Caki2 (cell line): ENCODE data around the gene TMEM167B. TPM values are rescaled to one million over a fixed set of nuclear protein-coding genes. Genes with fewer than 3 reads are reported as not detected.
A peak's percentile ranks its signal among the peaks of the same experiment; 100 is the strongest.
"Not testable (repeated sequence)": the region's sequence is repeated elsewhere in the genome, so short reads cannot be mapped to it uniquely, and the experiment has no call there.

Source experiments
- DNase-seq: peaks from one replicate; pipeline ENCODE4 v3.0.0-alpha.2; 2015; ENCODE audit warnings: low read depth
- in situ Hi-C: cut with HindIII; loops from 2 replicates; pipeline ENCODE4 v1.10.0; 2016; ENCODE audit warnings: low sequenced_read_pairs, low pct_unique_long_range_greater_than_20kb, mixed read lengths
- total RNA-seq: library from RNA; depleted of rRNA; stranded (reverse); fragments of >200 nt; shearing (Covaris generic); gene quantifications from 2 replicates; pipeline ENCODE4 v1.2.3, GENCODE V29; 2014; ENCODE audit warnings: low replicate concordance; rRNA removed

TMEM167B gene
- 12.9 and 15.1 TPM in 2 replicates for total RNA-seq

GRCh38 chr1:109090196-109091077, at the start of gene TMEM167B:
TSS of gene TMEM167B (plus strand) at chr1:109090764. CDS start at chr1:109090873, 109 bp downstream.
- peak; percentile 86 for DNase-seq
- in situ Hi-C loops: no loop called here

DNA sequence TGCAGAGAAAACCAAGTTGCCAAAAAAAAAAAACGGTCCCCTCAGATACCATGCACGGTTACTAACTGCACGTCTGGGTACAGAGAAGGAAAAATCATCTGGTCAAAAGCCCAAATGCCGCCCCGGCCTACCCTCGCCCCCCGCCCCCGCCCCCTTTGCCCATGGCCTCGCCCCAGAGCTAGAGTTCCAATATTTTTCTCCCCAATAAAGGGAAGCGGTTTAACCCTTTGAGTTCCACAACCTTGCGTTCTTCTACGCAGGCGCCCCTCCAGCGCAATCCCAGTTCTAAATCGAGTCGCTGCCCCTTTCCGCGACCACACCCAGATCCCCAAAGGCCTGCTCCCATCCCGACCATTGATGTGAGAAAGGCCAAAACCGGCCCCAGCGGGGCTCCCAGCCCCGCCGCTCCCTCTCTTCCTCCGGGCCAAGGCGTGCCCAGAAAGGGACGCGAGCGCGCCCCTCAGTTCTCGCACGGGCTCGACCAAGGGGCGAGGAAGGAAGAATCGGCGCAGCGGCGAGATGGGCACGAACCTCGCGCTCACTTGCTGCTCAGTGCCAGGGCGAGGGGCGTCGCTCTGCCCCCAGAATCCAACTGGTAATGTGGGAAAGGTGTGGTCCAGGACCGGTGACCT, 49.5 kb upstream of the TMEM167B start:
- no peak for DNase-seq
- in situ Hi-C loops: no loop called here

- in situ Hi-C loops: no loop called here
- DNase-seq: peak; percentile 90
Measured at GRCh38 chr1:109041621-109042468, 48.7 kb upstream of the TMEM167B start, which contains the start of gene WDR47. TSS of gene WDR47 (minus strand) at chr1:109042102. CDS start at chr1:109023512, 18,590 bp downstream.

DNA sequence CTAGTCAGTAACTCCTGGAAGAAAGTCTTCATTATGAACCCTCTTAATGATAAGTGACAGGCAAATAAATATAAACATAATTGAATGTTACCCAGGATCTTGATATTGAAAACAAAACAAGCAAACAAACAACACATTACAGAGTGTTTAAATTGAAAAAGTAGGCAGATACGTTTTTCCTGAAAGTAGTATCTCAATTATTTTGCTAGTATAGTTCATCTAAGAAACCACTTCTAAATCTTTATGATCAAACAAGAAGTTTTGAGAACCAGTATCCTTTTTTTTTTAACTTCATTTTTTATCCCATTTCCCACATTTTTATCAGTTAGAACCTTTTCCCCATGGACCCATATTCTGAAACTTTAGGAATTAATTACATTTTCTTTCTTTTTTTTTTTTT, 45.0 kb upstream of the TMEM167B start:
- in situ Hi-C loops: no loop called here
- no peak for DNase-seq

GRCh38 chr1:109046671-109047070, 43.9 kb upstream of the TMEM167B start:
- in situ Hi-C loops: no loop called here
- no peak for DNase-seq

DNA sequence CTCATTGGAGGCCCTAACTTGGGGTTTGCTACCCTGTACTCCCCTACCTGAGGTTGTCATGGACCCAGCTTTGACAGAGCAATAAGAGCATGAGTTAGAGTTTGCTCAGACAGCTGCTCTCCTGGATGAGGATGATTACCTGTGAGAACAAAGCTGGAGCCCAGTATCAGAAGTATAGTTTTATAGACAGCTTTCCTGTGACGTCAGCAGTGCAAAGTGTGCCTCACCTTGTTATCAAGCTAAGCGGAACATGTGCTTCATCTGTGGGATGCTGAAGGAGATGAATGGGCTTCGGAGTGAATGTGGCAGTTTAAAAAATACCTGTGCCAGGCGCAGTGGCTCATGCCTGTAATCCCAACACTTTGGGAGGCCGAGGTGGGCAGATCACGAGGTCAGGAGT, 43.2 kb upstream of the TMEM167B start:
- DNase-seq: no peak
- in situ Hi-C loops: no loop called here

DNA sequence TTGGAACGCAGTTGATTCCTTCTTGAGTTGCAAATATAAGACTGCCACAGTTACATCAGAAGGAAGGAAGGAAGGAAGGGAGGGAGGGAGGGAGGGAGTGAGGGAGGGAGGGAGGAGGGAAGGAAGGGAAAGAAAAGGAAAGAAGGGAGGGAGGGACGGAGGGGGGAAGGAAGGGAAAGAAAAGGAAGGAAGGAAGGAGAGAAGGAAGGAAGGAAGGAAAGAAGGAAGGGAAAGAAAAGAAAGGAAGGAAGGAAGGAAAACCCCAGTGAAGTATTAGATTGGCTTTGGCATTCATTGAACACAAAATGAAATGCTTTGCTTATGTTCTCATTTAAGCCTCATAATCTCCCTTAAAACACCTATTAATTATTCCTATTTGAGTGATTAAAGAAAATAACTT, 42.2 kb upstream of the TMEM167B start:
- in situ Hi-C loops: no loop called here
- DNase-seq: no peak

GRCh38 chr1:109050228-109050995, 40.2 kb upstream of the TMEM167B start:
- in situ Hi-C loops: no loop called here
- peak; percentile 74 for DNase-seq

DNA sequence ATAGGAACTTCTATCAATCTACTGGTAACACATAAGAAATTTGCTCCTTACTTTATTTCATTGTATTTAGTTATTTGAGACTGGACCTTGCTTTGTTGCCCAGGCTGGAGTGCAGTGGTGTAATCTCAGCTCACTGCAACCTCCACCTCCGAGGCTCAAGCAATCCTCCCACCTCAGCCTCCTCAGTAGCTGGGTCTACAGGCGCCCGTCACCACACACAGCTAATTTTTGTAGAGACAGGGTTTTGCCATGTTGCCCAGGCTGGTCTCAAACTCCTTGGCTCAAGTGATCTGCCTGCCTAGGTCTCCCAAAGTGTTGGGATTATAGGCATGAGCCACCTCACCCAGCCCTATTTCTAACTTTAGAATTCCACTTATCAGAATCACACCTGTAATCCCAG, 38.4 kb upstream of the TMEM167B start:
- DNase-seq, in situ Hi-C loops: not testable (repeated sequence)

- in situ Hi-C loops: no loop called here
- no peak for DNase-seq
Measured at GRCh38 chr1:109056064-109056463, 34.5 kb upstream of the TMEM167B start.

GRCh38 chr1:109059026-109059425, 31.5 kb upstream of the TMEM167B start:
- no peak for DNase-seq
- in situ Hi-C loops: no loop called here

DNA sequence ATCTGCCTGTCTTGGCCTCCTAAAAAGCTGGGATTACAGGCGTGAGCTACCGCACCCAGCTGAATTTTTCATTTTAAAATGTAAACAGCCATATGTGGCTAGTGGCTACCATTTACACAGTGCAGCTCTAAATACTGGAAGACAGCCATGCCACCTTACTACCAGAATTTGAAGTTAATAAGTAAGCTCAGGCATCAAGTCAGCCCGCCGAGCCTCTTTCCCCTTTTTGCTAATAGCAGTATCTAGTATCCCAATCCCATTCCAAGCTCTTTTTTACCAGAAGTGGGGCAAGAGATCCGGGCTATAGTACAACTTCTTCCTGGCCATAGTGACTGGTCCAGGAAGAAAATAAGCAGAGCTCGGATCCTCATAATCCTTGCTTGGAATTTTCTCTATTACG, 29.9 kb upstream of the TMEM167B start:
- DNase-seq: no peak
- in situ Hi-C loops: no loop called here

- in situ Hi-C loops: no loop called here
- DNase-seq: no peak
Measured at GRCh38 chr1:109061183-109061582, 29.4 kb upstream of the TMEM167B start.

GRCh38 chr1:109065137-109065536, 25.4 kb upstream of the TMEM167B start:
- in situ Hi-C loops: no loop called here
- no peak for DNase-seq

DNA sequence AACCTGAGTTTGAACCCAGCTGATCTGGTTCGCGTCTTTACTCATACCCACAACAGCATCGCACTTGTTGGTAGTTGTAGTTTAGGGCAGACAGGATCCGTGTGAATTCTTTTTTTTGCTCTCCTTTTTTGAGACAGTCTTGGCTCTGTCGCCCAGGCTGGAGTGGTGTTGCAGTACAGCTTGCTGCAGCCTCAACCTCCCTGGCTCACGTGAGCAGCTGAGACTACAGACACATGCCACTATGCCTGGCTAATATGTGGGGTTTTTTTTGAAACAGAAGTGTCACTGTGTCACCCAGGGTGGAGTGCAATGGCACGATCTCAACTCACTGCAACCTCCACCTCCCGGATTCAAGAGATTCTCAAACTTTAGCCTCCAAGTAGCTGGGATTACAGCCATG, 22.7 kb upstream of the TMEM167B start:
- DNase-seq: no peak
- in situ Hi-C loops: no loop called here

GRCh38 chr1:109069294-109069693, 21.3 kb upstream of the TMEM167B start:
- DNase-seq: no peak
- in situ Hi-C loops: no loop called here

DNA sequence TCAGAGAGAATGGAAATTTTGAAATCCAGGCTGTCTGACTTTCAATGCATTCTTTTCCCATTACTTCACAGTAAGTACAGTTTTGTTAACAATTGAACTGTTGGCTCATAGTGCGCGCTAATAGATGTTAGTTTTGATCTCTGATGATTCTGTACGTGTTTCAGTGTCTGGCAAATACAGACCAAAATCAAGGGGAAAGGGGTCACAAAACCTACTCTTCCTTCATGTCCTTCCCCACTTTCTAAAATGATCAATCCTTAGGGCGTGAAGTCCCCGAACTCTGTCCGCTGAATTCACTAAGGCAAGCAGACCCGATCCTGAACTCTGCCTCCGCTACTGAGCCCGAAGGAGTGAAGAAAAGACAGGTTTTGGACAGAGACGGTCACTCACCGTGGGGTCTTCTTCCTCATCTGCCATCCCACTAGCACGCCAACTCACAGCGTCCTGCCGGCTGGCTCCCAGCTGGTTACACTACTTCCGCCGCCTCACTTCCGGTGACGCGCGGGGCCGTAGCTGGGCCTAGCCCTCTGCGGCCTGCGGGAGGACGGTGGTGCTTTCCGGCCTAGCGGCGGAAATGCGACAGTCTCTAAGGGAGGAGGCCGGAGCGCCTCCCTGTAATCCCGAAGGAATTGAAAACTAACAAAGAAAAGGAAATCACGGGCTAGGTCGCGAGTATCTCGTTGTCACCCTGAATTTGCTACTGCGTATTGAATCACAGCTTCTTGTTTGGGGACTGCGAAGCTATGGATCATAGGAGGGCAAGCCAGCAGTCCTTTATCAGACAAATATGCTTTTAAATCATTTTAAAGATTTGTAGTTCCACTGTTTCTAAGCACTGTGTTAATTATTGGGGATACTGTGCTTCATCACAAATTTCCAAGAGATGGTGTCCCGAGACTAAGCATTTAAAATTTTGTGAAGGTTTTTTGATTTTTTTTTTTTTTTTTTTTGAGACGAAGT, 14.8 kb upstream of the TMEM167B start, which contains the start of gene TAF13:
Gene TAF13 (minus strand): TSS at position 473 of the 960 bp plus-strand sequence. CDS start 56 bp downstream, at position 417.
- in situ Hi-C loops: no loop called here
- DNase-seq: peak; percentile 88
